NT2/D1 (cell line): ENCODE results near the gene PPBP.

Source experiments
- SUZ12 ChIP-seq: IDR thresholded peaks from 2 replicates; pipeline ENCODE4 v1.6.1; 2011; ENCODE audit not compliant: insufficient read length, insufficient read depth; ENCODE audit errors: extremely low read depth
- YY1 ChIP-seq: IDR thresholded peaks from 2 replicates; pipeline ENCODE4 v1.6.1; 2011; ENCODE audit not compliant: insufficient read length, insufficient read depth

DNA sequence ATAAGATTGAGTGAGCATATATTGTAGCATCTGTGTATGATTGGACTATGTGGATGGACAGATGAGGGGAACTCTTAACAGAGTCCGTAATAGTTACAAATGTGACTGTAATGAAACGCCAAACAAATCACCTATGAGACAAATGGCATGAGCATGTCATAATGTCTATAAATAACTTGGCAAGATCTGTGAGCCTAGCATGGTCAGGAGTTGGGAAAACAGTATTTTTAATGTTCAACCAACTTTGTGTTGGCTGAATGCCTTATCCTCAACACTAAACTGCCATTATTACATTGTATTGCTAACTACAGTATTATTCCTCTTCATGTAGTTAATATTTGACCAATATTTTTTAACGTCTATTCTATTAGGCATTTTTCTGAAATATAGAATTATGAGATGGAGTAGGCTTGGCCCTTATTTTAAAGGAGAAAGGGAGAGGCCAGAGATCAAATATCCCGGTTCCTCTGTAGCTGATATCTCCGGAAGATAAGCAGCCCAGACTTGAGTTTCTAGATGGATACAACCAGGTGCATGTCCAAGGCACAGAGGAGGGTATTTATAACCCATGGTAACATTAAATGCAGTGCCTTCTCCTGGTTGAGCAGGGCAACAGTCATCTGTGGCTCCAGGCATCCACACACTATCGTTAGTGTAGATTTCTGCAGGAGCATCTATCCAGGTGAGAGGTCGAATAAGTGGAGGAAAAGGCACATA, 38.8 kb downstream of the PPBP start:
- TF ChIP-seq SUZ12, result no peak
- no peak for TF ChIP-seq YY1
